Astrocyte (in vitro differentiated cells and primary cell): ENCODE measurements around the gene NEK9. TPM values are rescaled to one million over a fixed set of nuclear protein-coding genes. Genes with fewer than 3 reads are reported as not detected.

Experiments
- DNase-seq: peaks from one replicate; pipeline ENCODE4 v3.0.0-alpha.2; 2010; ENCODE audit warnings: low read depth
- FAIRE-seq: peaks from 2 replicates; lab custom pipeline; 2011; peaks lifted over from hg19 to GRCh38; lab: Jason Lieb, UNC
- H2AFZ ChIP-seq: 2 replicates; pipeline ENCODE4 v1.6.0; 2012; ENCODE audit warnings: low read depth, low read length, inconsistent platforms
- H3K27ac ChIP-seq: 2 replicates; pipeline ENCODE4 v1.5.1; 2011; ENCODE audit warnings: low read depth, low read length, inconsistent platforms
- H3K27me3 ChIP-seq: 2 replicates; pipeline ENCODE4 v1.6.0; 2011; ENCODE audit warnings: low read length, inconsistent platforms; ENCODE audit not compliant: insufficient read depth
- H3K36me3 ChIP-seq: 2 replicates; pipeline ENCODE4 v1.5.1; 2011; ENCODE audit warnings: low read length, inconsistent platforms; ENCODE audit not compliant: insufficient read depth
- H3K4me1 ChIP-seq: 2 replicates; pipeline ENCODE4 v1.5.1; 2011; ENCODE audit warnings: low read length, inconsistent platforms; ENCODE audit not compliant: insufficient read depth
- H3K4me2 ChIP-seq: 2 replicates; pipeline ENCODE4 v1.6.0; 2012; ENCODE audit warnings: low read length, inconsistent platforms
- H3K4me3 ChIP-seq: 2 replicates; pipeline ENCODE4 v1.5.1; 2011; ENCODE audit warnings: low read depth, mild to moderate bottlenecking, low read length, inconsistent platforms; ENCODE audit not compliant: insufficient read depth
- H3K79me2 ChIP-seq: 2 replicates; pipeline ENCODE4 v1.6.0; 2012; ENCODE audit warnings: mild to moderate bottlenecking, low read length, inconsistent platforms; ENCODE audit not compliant: insufficient read depth
- H3K9ac ChIP-seq: 2 replicates; pipeline ENCODE4 v1.6.0; 2012; ENCODE audit warnings: mild to moderate bottlenecking, low read length, inconsistent platforms
- H3K9me3 ChIP-seq: 2 replicates; pipeline ENCODE4 v1.5.1; 2012; ENCODE audit warnings: low read depth, mild to moderate bottlenecking, low read length, inconsistent platforms; ENCODE audit not compliant: insufficient read depth
- H4K20me1 ChIP-seq: 2 replicates; pipeline ENCODE4 v1.6.0; 2012; ENCODE audit warnings: low read length, inconsistent platforms; ENCODE audit not compliant: insufficient read depth
- H3K27ac Mint-ChIP-seq: one replicate; pipeline ENCODE4 v1.8.0; 2021; ENCODE audit warnings: mild to moderate bottlenecking, mixed read lengths; ENCODE audit not compliant: unreplicated experiment
- H3K27me3 Mint-ChIP-seq: one replicate; pipeline ENCODE4 v1.8.0; 2021; ENCODE audit warnings: low read depth, mixed read lengths; ENCODE audit not compliant: unreplicated experiment
- H3K36me3 Mint-ChIP-seq: one replicate; pipeline ENCODE4 v1.8.0; 2021; ENCODE audit warnings: low read depth, mixed read lengths; ENCODE audit not compliant: unreplicated experiment
- H3K4me1 Mint-ChIP-seq: one replicate; pipeline ENCODE4 v1.8.0; 2021; ENCODE audit warnings: low read depth, mixed read lengths; ENCODE audit not compliant: unreplicated experiment
- H3K4me3 Mint-ChIP-seq: one replicate; pipeline ENCODE4 v1.8.0; 2021; ENCODE audit warnings: mild to moderate bottlenecking, moderate library complexity, mixed read lengths; ENCODE audit not compliant: unreplicated experiment
- H3K9me3 Mint-ChIP-seq: one replicate; pipeline ENCODE4 v1.8.0; 2021; ENCODE audit warnings: mild to moderate bottlenecking, mixed read lengths; ENCODE audit not compliant: unreplicated experiment
- EZH2 ChIP-seq: IDR thresholded peaks from 2 replicates; pipeline ENCODE4 v1.6.1; 2012; ENCODE audit warnings: mild to moderate bottlenecking, low read length, inconsistent platforms; ENCODE audit not compliant: insufficient read depth
- total RNA-seq: library from RNA; stranded (reverse); gene quantifications from 2 replicates; pipeline ENCODE4 v1.2.1, GENCODE V29; 2021
- TF ChIP-seq, protein P1 (sequence below): IDR thresholded peaks from 2 replicates; pipeline ENCODE4 v1.5.1; 2011; ENCODE audit warnings: low read depth, mild to moderate bottlenecking, inconsistent platforms, low read length, moderate library complexity; ENCODE audit not compliant: insufficient read depth

The NEK9 gene
- total RNA-seq, 1 donor from 2014 or later, result 45.2 TPM

DNA sequence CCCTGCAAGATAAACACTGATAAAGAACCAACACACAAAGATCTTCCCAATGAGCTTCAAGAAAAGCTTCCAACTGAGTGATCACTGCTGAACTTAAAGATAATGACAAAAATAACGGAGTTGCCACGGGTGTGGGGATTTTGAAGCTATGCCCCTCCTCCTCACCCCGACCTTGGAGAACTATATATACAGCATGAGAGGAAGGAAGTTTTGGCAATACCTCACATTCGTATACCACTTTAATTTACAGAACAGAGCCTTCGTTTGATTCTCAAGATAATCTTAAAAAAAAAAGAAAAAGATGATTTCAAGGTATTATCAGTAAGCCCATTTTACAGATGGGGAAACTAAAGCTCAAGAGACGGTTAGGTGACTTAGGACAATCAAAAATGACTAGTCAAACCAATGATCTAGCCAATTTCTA, 715 bp downstream of the NEK9 start:
- Histone ChIP-seq H3K79me2 (peaks cover 23% of the 10 kb centered on the region), H3K9ac (peak overlapping the region; percentile 94), H3K36me3 (no peaks in the 10 kb centered on the region), H3K4me2 (peak overlapping the region; percentile 88), H2AFZ (peak overlapping the region; percentile 95), H3K27ac (peak overlapping the region; percentile 93), H3K4me1 (peaks cover 33% of the 10 kb centered on the region), H4K20me1 (no peaks in the 10 kb centered on the region), H3K27me3 (no peaks in the 10 kb centered on the region), H3K9me3 (no peaks in the 10 kb centered on the region), H3K4me3 (peak overlapping the region; percentile 80)
- H3K36me3 Mint-ChIP-seq, result peaks cover 2% of the 10 kb centered on the region
- peaks cover 21% of the 10 kb centered on the region for H3K4me1 Mint-ChIP-seq
- no peaks in the 10 kb centered on the region for H3K9me3 Mint-ChIP-seq
- peak overlapping the region; percentile 91 for H3K4me3 Mint-ChIP-seq
- no peak for TF ChIP-seq EZH2
- TF ChIP-seq, protein P1, sequence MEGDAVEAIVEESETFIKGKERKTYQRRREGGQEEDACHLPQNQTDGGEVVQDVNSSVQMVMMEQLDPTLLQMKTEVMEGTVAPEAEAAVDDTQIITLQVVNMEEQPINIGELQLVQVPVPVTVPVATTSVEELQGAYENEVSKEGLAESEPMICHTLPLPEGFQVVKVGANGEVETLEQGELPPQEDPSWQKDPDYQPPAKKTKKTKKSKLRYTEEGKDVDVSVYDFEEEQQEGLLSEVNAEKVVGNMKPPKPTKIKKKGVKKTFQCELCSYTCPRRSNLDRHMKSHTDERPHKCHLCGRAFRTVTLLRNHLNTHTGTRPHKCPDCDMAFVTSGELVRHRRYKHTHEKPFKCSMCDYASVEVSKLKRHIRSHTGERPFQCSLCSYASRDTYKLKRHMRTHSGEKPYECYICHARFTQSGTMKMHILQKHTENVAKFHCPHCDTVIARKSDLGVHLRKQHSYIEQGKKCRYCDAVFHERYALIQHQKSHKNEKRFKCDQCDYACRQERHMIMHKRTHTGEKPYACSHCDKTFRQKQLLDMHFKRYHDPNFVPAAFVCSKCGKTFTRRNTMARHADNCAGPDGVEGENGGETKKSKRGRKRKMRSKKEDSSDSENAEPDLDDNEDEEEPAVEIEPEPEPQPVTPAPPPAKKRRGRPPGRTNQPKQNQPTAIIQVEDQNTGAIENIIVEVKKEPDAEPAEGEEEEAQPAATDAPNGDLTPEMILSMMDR, result no peak
- FAIRE-seq (no peak), DNase-seq (no peak)
- H3K27ac Mint-ChIP-seq, result peak overlapping the region; percentile 80
- H3K27me3 Mint-ChIP-seq, result no peaks in the 10 kb centered on the region

DNA sequence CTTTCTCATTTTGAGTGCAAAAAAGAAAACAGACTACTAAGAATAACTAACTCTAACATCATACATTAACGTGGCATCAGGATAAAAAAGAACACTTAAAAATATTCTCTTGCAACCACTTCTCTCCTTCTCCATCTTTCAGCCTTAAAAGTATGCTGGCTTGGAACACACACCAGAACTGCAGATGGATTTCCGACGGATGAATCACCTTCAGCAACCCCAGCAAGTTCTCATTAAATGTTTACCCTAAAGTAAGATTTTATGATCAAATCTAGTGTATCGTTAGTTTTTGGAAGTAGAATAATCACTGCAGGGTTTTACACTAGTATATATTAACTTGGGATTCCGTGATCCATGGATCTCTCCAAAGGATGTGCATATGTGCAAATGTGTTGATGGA, 1.2 kb downstream of the NEK9 start:
- DNase-seq (peak; percentile 74), FAIRE-seq (no peak)
- no peaks in the 10 kb centered on the region for H3K27me3 Mint-ChIP-seq
- Histone ChIP-seq H4K20me1 (no peaks in the 10 kb centered on the region), H3K4me3 (peak overlapping the region; percentile 80), H3K36me3 (no peaks in the 10 kb centered on the region), H3K27me3 (no peaks in the 10 kb centered on the region), H3K9ac (peak overlapping the region; percentile 94), H3K4me2 (peak overlapping the region; percentile 88), H2AFZ (no peak overlapping the region), H3K9me3 (no peaks in the 10 kb centered on the region), H3K27ac (peak overlapping the region; percentile 93), H3K79me2 (peaks cover 23% of the 10 kb centered on the region), H3K4me1 (peaks cover 33% of the 10 kb centered on the region)
- H3K4me3 Mint-ChIP-seq, result peak overlapping the region; percentile 91
- no peaks in the 10 kb centered on the region for H3K9me3 Mint-ChIP-seq
- TF ChIP-seq EZH2, result no peak
- TF ChIP-seq, protein P1, result no peak
- H3K36me3 Mint-ChIP-seq, result peaks cover 2% of the 10 kb centered on the region
- H3K4me1 Mint-ChIP-seq, result peaks cover 21% of the 10 kb centered on the region
- peak overlapping the region; percentile 80 for H3K27ac Mint-ChIP-seq

DNA sequence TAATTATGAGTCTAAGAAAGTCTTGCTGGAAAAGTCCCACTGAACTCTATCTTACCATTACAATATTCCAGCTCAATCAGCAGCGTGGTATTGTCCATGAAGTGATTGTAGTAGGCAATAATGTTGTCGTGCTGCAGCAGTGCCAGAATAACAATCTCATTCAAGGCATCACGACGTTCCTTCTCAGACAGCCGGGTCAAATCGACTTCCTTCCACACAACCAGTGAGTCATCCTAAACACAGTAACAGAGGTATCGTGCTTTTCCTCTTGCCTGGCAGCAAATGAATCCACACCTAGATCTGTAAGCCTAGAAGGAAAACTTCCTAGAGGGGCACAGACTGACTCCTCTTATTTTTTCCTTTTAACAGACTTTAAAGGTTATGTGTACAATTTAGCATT, 2.9 kb downstream of the NEK9 start:
- Histone ChIP-seq H3K9me3 (no peaks in the 10 kb centered on the region), H3K4me2 (peak overlapping the region; percentile 47), H3K27ac (peak overlapping the region; percentile 43), H3K4me1 (peaks cover 33% of the 10 kb centered on the region), H3K27me3 (no peaks in the 10 kb centered on the region), H3K9ac (peak overlapping the region; percentile 1), H4K20me1 (no peaks in the 10 kb centered on the region), H3K4me3 (no peak overlapping the region), H3K79me2 (peaks cover 23% of the 10 kb centered on the region), H3K36me3 (peaks cover 5% of the 10 kb centered on the region), H2AFZ (no peak overlapping the region)
- Mint-ChIP-seq H3K36me3 (peaks cover 2% of the 10 kb centered on the region), H3K27ac (peak overlapping the region; percentile 71), H3K4me1 (peaks cover 24% of the 10 kb centered on the region), H3K9me3 (no peaks in the 10 kb centered on the region), H3K27me3 (no peaks in the 10 kb centered on the region), H3K4me3 (peak overlapping the region; percentile 57)
- TF ChIP-seq, protein P1, result no peak
- TF ChIP-seq EZH2, result no peak
- peak; percentile 88 for DNase-seq
- FAIRE-seq, result peak; percentile 32
